Astrocyte of the spinal cord (primary cell): ENCODE results near the gene TTC39C.
"Not testable (repeated sequence)": the region's sequence is repeated elsewhere in the genome, so short reads cannot be mapped to it uniquely, and the experiment has no call there.

ENCODE experiments used
- DNase-seq: peaks from one replicate; pipeline ENCODE4 v3.0.0; 2011; ENCODE audit warnings: low read depth, low spot score
- H3K4me3 ChIP-seq: 2 replicates; pipeline ENCODE4 v1.5.1; 2011; ENCODE audit warnings: low read depth, mild to moderate bottlenecking, low read length, moderate library complexity
- CTCF ChIP-seq: IDR thresholded peaks from 2 replicates; pipeline ENCODE4 v1.5.1; 2012; ENCODE audit warnings: low read depth, mild to moderate bottlenecking, low read length, inconsistent platforms
- in situ Hi-C: cut with HindIII; loops from 2 replicates; pipeline ENCODE4 v1.10.0; 2017; ENCODE audit warnings: low sequenced_read_pairs

Gene TTC39C

GRCh38 chr18:24065906-24066305 lies 51.4 kb downstream of the TTC39C start:
- no peak for DNase-seq
- no peak for TF ChIP-seq CTCF
- in situ Hi-C loops: no loop called here
- H3K4me3 ChIP-seq: no peak overlapping the region

GRCh38 chr18:24068945-24069693 lies 54.6 kb downstream of the TTC39C start:
- in situ Hi-C loops: no loop called here
- DNase-seq: no peak
- TF ChIP-seq CTCF: no peak
- H3K4me3 ChIP-seq: no peak overlapping the region

- H3K4me3 ChIP-seq: no peak overlapping the region
- in situ Hi-C loops: no loop called here
- no peak for DNase-seq
- no peak for TF ChIP-seq CTCF
Observed at GRCh38 chr18:24071029-24071428, 56.5 kb downstream of the TTC39C start.

- in situ Hi-C loops: no loop called here
- no peak for TF ChIP-seq CTCF
- no peak for DNase-seq
- H3K4me3 ChIP-seq: no peak overlapping the region
Observed at GRCh38 chr18:24071779-24072178, 57.2 kb downstream of the TTC39C start.

- DNase-seq: no peak
- in situ Hi-C loops: no loop called here
- H3K4me3 ChIP-seq: no peak overlapping the region
- no peak for TF ChIP-seq CTCF
Observed at GRCh38 chr18:24072743-24073142, 58.2 kb downstream of the TTC39C start.

GRCh38 chr18:24073791-24074190 lies 59.2 kb downstream of the TTC39C start:
- DNase-seq: no peak
- no peak for TF ChIP-seq CTCF
- H3K4me3 ChIP-seq: no peak overlapping the region
- in situ Hi-C loops: no loop called here

GRCh38 chr18:24074757-24075156 lies 60.2 kb downstream of the TTC39C start:
- in situ Hi-C loops, H3K4me3 ChIP-seq, DNase-seq: not testable (repeated sequence)
